NCI-H2107 (cell line): ENCODE data around the gene SAFB.
"Not testable (repeated sequence)": the region's sequence is repeated elsewhere in the genome, so short reads cannot be mapped to it uniquely, and the experiment has no call there.

Experiments used
- DNase-seq: peaks from one replicate; lab custom pipeline; 2025; lab: John Stamatoyannopoulos, UW

Gene SAFB

GRCh38 chr19:5686326-5686646, 63.4 kb downstream of the SAFB start:
- no peak for DNase-seq

- DNase-seq, result peak; percentile 47
These were observed 63.9 kb downstream of the SAFB start for GRCh38 chr19:5686647-5687359.

- DNase-seq, result no peak
These were observed 64.7 kb downstream of the SAFB start for GRCh38 chr19:5687360-5688198.

GRCh38 chr19:5688262-5688881, 65.5 kb downstream of the SAFB start:
- not testable (repeated sequence) for DNase-seq

- DNase-seq, result peak; percentile 96
These were observed 67.5 kb downstream of the SAFB start, which contains the start of gene RPL36 for GRCh38 chr19:5690125-5690954. Gene RPL36 (plus strand): TSS chr19:5690295. CDS start chr19:5690508, 213 bp downstream.

GRCh38 chr19:5690955-5691821, 68.3 kb downstream of the SAFB start:
- no peak for DNase-seq

GRCh38 chr19:5691822-5692722, 69.2 kb downstream of the SAFB start:
- no peak for DNase-seq

GRCh38 chr19:5692723-5693194, 69.9 kb downstream of the SAFB start:
- no peak for DNase-seq

GRCh38 chr19:5693195-5694166, 70.6 kb downstream of the SAFB start:
- no peak for DNase-seq

GRCh38 chr19:5694167-5694955, 71.5 kb downstream of the SAFB start:
- no peak for DNase-seq

- DNase-seq, result no peak
These were observed 72.2 kb downstream of the SAFB start for GRCh38 chr19:5694956-5695648.

- DNase-seq, result no peak
These were observed 72.8 kb downstream of the SAFB start for GRCh38 chr19:5695649-5696195.

GRCh38 chr19:5696196-5697021, 73.5 kb downstream of the SAFB start:
- DNase-seq, result no peak

- DNase-seq, result no peak
These were observed 74.4 kb downstream of the SAFB start for GRCh38 chr19:5697022-5697889.
